ENCODE results near the gene PLXNA4. TPM values are rescaled to one million over a fixed set of nuclear protein-coding genes. Genes with fewer than 3 reads are reported as not detected.

PLXNA4 gene
- total RNA-seq, 1 donor from 2014 or later: 14.0 TPM

DNA sequence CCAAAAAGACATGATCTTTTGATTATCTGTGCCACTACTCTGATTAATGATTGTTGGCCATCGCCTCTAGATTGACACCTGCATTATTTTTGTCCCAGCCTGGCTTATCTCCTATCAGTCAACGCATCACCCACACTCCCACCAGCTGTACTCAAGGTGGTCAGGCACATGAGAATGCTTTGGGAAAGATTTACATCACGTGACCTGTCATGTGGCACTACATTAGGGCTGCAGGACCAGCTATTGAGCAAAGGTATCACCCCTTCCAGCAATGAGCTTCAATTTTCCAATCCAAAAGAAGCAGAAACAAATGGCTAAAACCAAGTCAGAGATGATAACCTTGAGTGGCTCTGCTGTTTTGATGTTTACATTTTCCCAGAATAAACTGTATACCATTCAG lies 204.3 kb downstream of the PLXNA4 start:
- intact Hi-C loops (cut with DNase I): no loop called here
- H3K4me1 ChIP-seq: peaks cover 14% of the 10 kb centered on the region
- no peaks in the 10 kb centered on the region for H3K9me3 ChIP-seq
- no peaks in the 10 kb centered on the region for H3K36me3 ChIP-seq
- H3K4me3 ChIP-seq: no peak overlapping the region
- no peaks in the 10 kb centered on the region for H3K27me3 ChIP-seq
- TF ChIP-seq POLR2A (IDR thresholded peaks at IDR 0.05) (no peak), POLR2AphosphoS5 (IDR thresholded peaks at IDR 0.05; ENCODE audit: insufficient read depth in 1 of 2, low read depth in 1 of 2) (no peak)
- TF ChIP-seq, protein P1, sequence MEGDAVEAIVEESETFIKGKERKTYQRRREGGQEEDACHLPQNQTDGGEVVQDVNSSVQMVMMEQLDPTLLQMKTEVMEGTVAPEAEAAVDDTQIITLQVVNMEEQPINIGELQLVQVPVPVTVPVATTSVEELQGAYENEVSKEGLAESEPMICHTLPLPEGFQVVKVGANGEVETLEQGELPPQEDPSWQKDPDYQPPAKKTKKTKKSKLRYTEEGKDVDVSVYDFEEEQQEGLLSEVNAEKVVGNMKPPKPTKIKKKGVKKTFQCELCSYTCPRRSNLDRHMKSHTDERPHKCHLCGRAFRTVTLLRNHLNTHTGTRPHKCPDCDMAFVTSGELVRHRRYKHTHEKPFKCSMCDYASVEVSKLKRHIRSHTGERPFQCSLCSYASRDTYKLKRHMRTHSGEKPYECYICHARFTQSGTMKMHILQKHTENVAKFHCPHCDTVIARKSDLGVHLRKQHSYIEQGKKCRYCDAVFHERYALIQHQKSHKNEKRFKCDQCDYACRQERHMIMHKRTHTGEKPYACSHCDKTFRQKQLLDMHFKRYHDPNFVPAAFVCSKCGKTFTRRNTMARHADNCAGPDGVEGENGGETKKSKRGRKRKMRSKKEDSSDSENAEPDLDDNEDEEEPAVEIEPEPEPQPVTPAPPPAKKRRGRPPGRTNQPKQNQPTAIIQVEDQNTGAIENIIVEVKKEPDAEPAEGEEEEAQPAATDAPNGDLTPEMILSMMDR (IDR thresholded peaks at IDR 0.05): no peak
- DNase-seq (ENCODE audit: extremely low spot score in 2 of 2): no peak
- no peak overlapping the region for H3K27ac ChIP-seq

DNA sequence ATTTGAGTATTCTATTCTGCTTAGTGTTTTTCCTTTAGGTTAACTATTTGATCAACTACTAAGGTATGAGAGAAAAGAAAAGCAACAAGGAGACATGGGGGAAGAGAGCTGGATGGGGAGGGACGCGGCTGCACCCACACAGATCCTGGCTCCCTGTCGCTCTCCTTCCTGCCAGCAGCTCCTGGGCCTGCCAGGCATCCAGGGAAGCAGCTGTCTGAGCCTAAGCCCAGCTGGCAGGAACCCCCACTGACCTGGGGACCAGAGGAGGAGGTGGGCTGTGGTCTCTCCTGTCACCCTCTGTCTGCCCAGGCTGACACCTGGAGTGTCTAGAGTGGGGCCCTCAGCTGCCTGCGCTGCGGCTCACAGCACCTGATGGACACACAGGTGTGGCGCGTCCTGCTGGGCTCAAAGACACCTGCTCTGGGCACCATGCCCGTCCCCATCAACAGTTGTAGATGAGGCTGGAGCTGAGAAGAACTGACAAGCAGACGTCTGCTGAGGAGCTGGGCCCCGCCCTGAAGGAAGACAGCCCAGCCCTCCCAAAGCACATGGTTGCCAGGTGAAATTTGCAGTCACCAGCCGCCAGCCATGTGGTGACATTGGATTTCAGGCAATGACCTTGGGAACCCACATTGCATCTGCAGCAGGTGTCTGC lies 207.9 kb downstream of the PLXNA4 start:
- intact Hi-C loops (cut with DNase I): no loop called here
- H3K27me3 ChIP-seq: no peaks in the 10 kb centered on the region
- TF ChIP-seq, protein P1 (IDR thresholded peaks at IDR 0.05): no peak
- TF ChIP-seq POLR2A (IDR thresholded peaks at IDR 0.05) (no peak), POLR2AphosphoS5 (IDR thresholded peaks at IDR 0.05; ENCODE audit: insufficient read depth in 1 of 2, low read depth in 1 of 2) (no peak)

DNA sequence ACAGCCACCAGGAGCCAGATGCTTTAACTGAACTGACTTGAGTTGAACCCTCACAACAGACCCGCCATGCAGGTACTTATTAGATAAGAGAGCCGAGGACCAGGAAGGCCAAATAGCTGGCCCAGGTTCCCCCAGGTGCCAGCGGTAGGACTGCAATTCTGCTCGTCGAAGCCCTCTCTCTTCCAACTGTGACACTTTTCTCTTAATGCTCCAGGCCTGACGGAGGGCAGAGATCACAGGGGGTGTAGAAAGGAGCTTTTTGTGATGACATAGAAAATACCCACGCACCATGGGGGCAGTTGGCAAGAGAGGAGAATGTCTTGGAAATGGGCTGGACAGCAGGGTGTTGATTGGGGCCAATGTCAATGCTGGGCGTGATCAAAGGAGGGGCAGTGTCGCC lies 208.5 kb downstream of the PLXNA4 start:
- H3K27ac ChIP-seq: no peak overlapping the region
- H3K36me3 ChIP-seq: no peaks in the 10 kb centered on the region
- no peaks in the 10 kb centered on the region for H3K27me3 ChIP-seq
- H3K9me3 ChIP-seq: no peaks in the 10 kb centered on the region
- DNase-seq (ENCODE audit: extremely low spot score in 2 of 2): no peak
- TF ChIP-seq POLR2AphosphoS5 (IDR thresholded peaks at IDR 0.05; ENCODE audit: insufficient read depth in 1 of 2, low read depth in 1 of 2) (no peak), POLR2A (IDR thresholded peaks at IDR 0.05) (no peak)
- TF ChIP-seq, protein P1 (IDR thresholded peaks at IDR 0.05): no peak
- H3K4me1 ChIP-seq: no peaks in the 10 kb centered on the region
- intact Hi-C loops (cut with DNase I): no loop called here
- H3K4me3 ChIP-seq: no peak overlapping the region

More for the DNA sequence above, 207.9 kb downstream of the PLXNA4 start:
- H3K36me3 ChIP-seq: no peaks in the 10 kb centered on the region
- no peak overlapping the region for H3K27ac ChIP-seq
- H3K9me3 ChIP-seq: no peaks in the 10 kb centered on the region
- no peaks in the 10 kb centered on the region for H3K4me1 ChIP-seq
- no peak overlapping the region for H3K4me3 ChIP-seq
- DNase-seq (ENCODE audit: extremely low spot score in 2 of 2): no peak

DNA sequence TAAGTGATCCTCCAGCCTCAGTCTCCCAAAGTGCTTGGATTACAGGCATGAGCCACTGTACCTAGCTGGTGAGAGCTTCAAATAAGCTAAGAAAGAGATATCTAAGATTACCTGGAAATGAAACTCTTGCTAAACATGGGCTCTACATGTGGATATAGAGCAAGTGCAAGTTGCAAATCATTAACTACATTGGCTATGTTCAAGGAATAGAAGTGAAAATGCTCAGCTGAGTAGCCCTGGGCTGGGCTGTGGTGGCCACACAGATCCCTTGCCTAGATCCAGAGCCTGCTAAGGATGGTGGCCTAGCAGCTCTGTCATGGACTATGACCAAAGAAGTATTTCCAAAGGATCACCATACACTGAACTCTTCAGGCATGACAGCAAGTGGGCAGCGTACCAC lies 209.3 kb downstream of the PLXNA4 start:
- no peaks in the 10 kb centered on the region for H3K9me3 ChIP-seq
- TF ChIP-seq, protein P1 (IDR thresholded peaks at IDR 0.05): no peak
- no peak for TF ChIP-seq POLR2A (IDR thresholded peaks at IDR 0.05)
- TF ChIP-seq POLR2AphosphoS5 (IDR thresholded peaks at IDR 0.05; ENCODE audit: insufficient read depth in 1 of 2, low read depth in 1 of 2): no peak
- intact Hi-C loops (cut with DNase I): no loop called here
- no peaks in the 10 kb centered on the region for H3K4me1 ChIP-seq
- H3K27me3 ChIP-seq: no peaks in the 10 kb centered on the region
- H3K36me3 ChIP-seq: no peaks in the 10 kb centered on the region
- H3K27ac ChIP-seq: no peak overlapping the region
- H3K4me3 ChIP-seq: no peak overlapping the region
- DNase-seq (ENCODE audit: extremely low spot score in 2 of 2): no peak

DNA sequence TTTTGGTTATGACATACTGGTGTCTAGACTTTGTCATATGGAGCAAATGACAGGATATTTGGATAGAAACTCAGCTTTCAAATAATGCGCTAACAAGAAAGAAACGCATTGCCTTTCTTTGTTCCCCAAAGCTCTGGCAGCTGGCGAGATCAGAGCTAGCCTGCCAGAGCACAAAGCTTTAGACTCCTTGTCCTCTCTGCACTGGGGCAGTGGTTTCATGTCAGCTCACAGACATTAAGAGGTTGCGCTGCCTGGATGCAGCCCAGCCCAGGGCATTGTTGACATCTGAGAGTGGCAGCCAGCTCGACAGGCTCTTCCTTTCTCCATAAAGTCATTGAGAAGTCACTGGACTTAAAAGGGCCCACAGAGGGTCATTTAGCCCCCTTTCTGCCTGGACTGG lies 212.0 kb downstream of the PLXNA4 start:
- intact Hi-C loops (cut with DNase I): no loop called here
- no peak overlapping the region for H3K27ac ChIP-seq
- no peak overlapping the region for H3K4me3 ChIP-seq
- DNase-seq (ENCODE audit: extremely low spot score in 2 of 2): no peak
- H3K9me3 ChIP-seq: no peaks in the 10 kb centered on the region
- no peak for TF ChIP-seq POLR2A (IDR thresholded peaks at IDR 0.05)
- TF ChIP-seq POLR2AphosphoS5 (IDR thresholded peaks at IDR 0.05; ENCODE audit: insufficient read depth in 1 of 2, low read depth in 1 of 2): no peak
- TF ChIP-seq, protein P1 (IDR thresholded peaks at IDR 0.05): no peak
- no peaks in the 10 kb centered on the region for H3K27me3 ChIP-seq
- H3K36me3 ChIP-seq: no peaks in the 10 kb centered on the region
- no peaks in the 10 kb centered on the region for H3K4me1 ChIP-seq

All from vagina (tissue), 2 donors.